Measurements from ENCODE around the gene TRNAU1AP. TPM values are rescaled to one million over a fixed set of nuclear protein-coding genes. Genes with fewer than 3 reads are reported as not detected.

TRNAU1AP gene
- total and polyA plus RNA-seq, 5 donors from 2014 or later, result 28.9 to 48.2 (median 34.3) TPM

GRCh38 chr1:28545246-28545628 is 7.6 kb upstream of the TRNAU1AP start:
- Mint-ChIP-seq H3K36me3 (no peaks in the 10 kb centered on the region), H3K27me3 (peaks cover 8% of the 10 kb centered on the region), H3K9me3 (no peaks in the 10 kb centered on the region), H3K27ac (no peak overlapping the region), H3K4me3 (no peak overlapping the region), H3K4me1 (no peaks in the 10 kb centered on the region)
- no peaks in the 10 kb centered on the region for H3K9me3 ChIP-seq (ENCODE audit: control insufficient read depth in 2 of 2, low read length in 2 of 2)
- H3K27ac ChIP-seq (ENCODE audit: insufficient read depth, low read length, poor library complexity, severe bottlenecking), result no peak overlapping the region
- H3K4me3 ChIP-seq (ENCODE audit: low read depth, low read length), result no peak overlapping the region
- ATAC-seq (ENCODE audit: low read depth in 2 of 2) (no peak), DNase-seq (no peak)
- H3K4me1 ChIP-seq (ENCODE audit: control insufficient read depth, insufficient read depth, low read length, poor library complexity, severe bottlenecking), result no peaks in the 10 kb centered on the region
- no peaks in the 10 kb centered on the region for H3K36me3 ChIP-seq (ENCODE audit: control insufficient read depth, insufficient read depth, low read length)
- H3K27me3 ChIP-seq (ENCODE audit: control insufficient read depth, insufficient read depth, low read length), result no peaks in the 10 kb centered on the region

GRCh38 chr1:28548318-28548717 is 4.6 kb upstream of the TRNAU1AP start:
- peaks cover 0 to 14% (median 7%) of the 10 kb centered on the region in 4 donors for H3K4me1 Mint-ChIP-seq
- Histone ChIP-seq H3K9me3 (ENCODE audit: control insufficient read depth in 2 of 2, low read length in 2 of 2) (no peaks in the 10 kb centered on the region), H3K36me3 (ENCODE audit: control insufficient read depth, insufficient read depth, low read length) (no peaks in the 10 kb centered on the region), H3K4me1 (ENCODE audit: control insufficient read depth, insufficient read depth, low read length, poor library complexity, severe bottlenecking) (peaks cover 3% of the 10 kb centered on the region), H3K27me3 (ENCODE audit: control insufficient read depth, insufficient read depth, low read length) (no peaks in the 10 kb centered on the region), H3K27ac (ENCODE audit: insufficient read depth, low read length, poor library complexity, severe bottlenecking) (no peak overlapping the region), H3K4me3 (ENCODE audit: low read depth, low read length) (no peak overlapping the region)
- no peaks in the 10 kb centered on the region for H3K36me3 Mint-ChIP-seq
- H3K4me3 Mint-ChIP-seq, result no peak overlapping the region
- DNase-seq (no peak), ATAC-seq (ENCODE audit: low read depth in 2 of 2) (no peak)
- H3K27ac Mint-ChIP-seq, result no peak overlapping the region
- peaks cover 8% of the 10 kb centered on the region for H3K27me3 Mint-ChIP-seq
- H3K9me3 Mint-ChIP-seq, result no peaks in the 10 kb centered on the region

- Mint-ChIP-seq H3K27me3 (peaks cover 5% of the 10 kb centered on the region), H3K36me3 (peaks cover 4% of the 10 kb centered on the region), H3K4me1 (peaks cover 4 to 34% (median 18%) of the 10 kb centered on the region in 4 donors), H3K27ac (peak overlapping the region in 2 of 3 donors; percentile 63 to 99), H3K4me3 (peak overlapping the region in 1 of 4 donors; percentile 56), H3K9me3 (no peaks in the 10 kb centered on the region)
- Histone ChIP-seq H3K4me1 (ENCODE audit: control insufficient read depth, insufficient read depth, low read length, poor library complexity, severe bottlenecking) (peaks cover 12% of the 10 kb centered on the region), H3K36me3 (ENCODE audit: control insufficient read depth, insufficient read depth, low read length) (peaks cover 6% of the 10 kb centered on the region), H3K27me3 (ENCODE audit: control insufficient read depth, insufficient read depth, low read length) (no peaks in the 10 kb centered on the region), H3K4me3 (ENCODE audit: low read depth, low read length) (no peak overlapping the region), H3K27ac (ENCODE audit: insufficient read depth, low read length, poor library complexity, severe bottlenecking) (no peak overlapping the region), H3K9me3 (ENCODE audit: control insufficient read depth in 2 of 2, low read length in 2 of 2) (no peaks in the 10 kb centered on the region)
- no peak for ATAC-seq (ENCODE audit: low read depth in 2 of 2)
- DNase-seq, result no peak
Observed at GRCh38 chr1:28551381-28551780, 1.5 kb upstream of the TRNAU1AP start.

GRCh38 chr1:28560886-28561285 is 8.0 kb downstream of the TRNAU1AP start:
- H3K27me3 Mint-ChIP-seq, result no peaks in the 10 kb centered on the region

GRCh38 chr1:28564310-28564709 is 11.4 kb downstream of the TRNAU1AP start:
- ATAC-seq (ENCODE audit: low read depth in 2 of 2), result no peak
- peaks cover 0 to 2% (median 0%) of the 10 kb centered on the region in 4 donors for H3K4me1 Mint-ChIP-seq
- H3K9me3 Mint-ChIP-seq, result peaks cover 0 to 1% (median 0%) of the 10 kb centered on the region in 7 donors
- H3K27ac ChIP-seq (ENCODE audit: insufficient read depth, low read length, poor library complexity, severe bottlenecking), result no peak overlapping the region
- H3K27me3 Mint-ChIP-seq, result no peaks in the 10 kb centered on the region
- peaks cover 30% of the 10 kb centered on the region for H3K36me3 Mint-ChIP-seq
- no peaks in the 10 kb centered on the region for H3K9me3 ChIP-seq (ENCODE audit: control insufficient read depth in 2 of 2, low read length in 2 of 2)
- no peak overlapping the region for H3K4me3 Mint-ChIP-seq
- no peak overlapping the region for H3K27ac Mint-ChIP-seq
- H3K4me3 ChIP-seq (ENCODE audit: low read depth, low read length), result no peak overlapping the region
- H3K27me3 ChIP-seq (ENCODE audit: control insufficient read depth, insufficient read depth, low read length), result no peaks in the 10 kb centered on the region
- no peaks in the 10 kb centered on the region for H3K4me1 ChIP-seq (ENCODE audit: control insufficient read depth, insufficient read depth, low read length, poor library complexity, severe bottlenecking)
- H3K36me3 ChIP-seq (ENCODE audit: control insufficient read depth, insufficient read depth, low read length), result peaks cover 76% of the 10 kb centered on the region
- no peak for DNase-seq

More at GRCh38 chr1:28560886-28561285, 8.0 kb downstream of the TRNAU1AP start:
- Mint-ChIP-seq H3K4me3 (no peak overlapping the region), H3K36me3 (peaks cover 16% of the 10 kb centered on the region), H3K9me3 (no peaks in the 10 kb centered on the region), H3K4me1 (peaks cover 0 to 2% (median 0%) of the 10 kb centered on the region in 4 donors), H3K27ac (no peak overlapping the region)
- DNase-seq, result no peak
- no peak for ATAC-seq (ENCODE audit: low read depth in 2 of 2)
- no peaks in the 10 kb centered on the region for H3K9me3 ChIP-seq (ENCODE audit: control insufficient read depth in 2 of 2, low read length in 2 of 2)
- no peaks in the 10 kb centered on the region for H3K27me3 ChIP-seq (ENCODE audit: control insufficient read depth, insufficient read depth, low read length)
- peaks cover 58% of the 10 kb centered on the region for H3K36me3 ChIP-seq (ENCODE audit: control insufficient read depth, insufficient read depth, low read length)
- H3K27ac ChIP-seq (ENCODE audit: insufficient read depth, low read length, poor library complexity, severe bottlenecking), result no peak overlapping the region
- no peak overlapping the region for H3K4me3 ChIP-seq (ENCODE audit: low read depth, low read length)
- no peaks in the 10 kb centered on the region for H3K4me1 ChIP-seq (ENCODE audit: control insufficient read depth, insufficient read depth, low read length, poor library complexity, severe bottlenecking)

- Histone ChIP-seq H3K4me3 (ENCODE audit: low read depth, low read length) (no peak overlapping the region), H3K27ac (ENCODE audit: insufficient read depth, low read length, poor library complexity, severe bottlenecking) (no peak overlapping the region), H3K36me3 (ENCODE audit: control insufficient read depth, insufficient read depth, low read length) (peaks cover 71% of the 10 kb centered on the region), H3K9me3 (ENCODE audit: control insufficient read depth in 2 of 2, low read length in 2 of 2) (no peaks in the 10 kb centered on the region), H3K4me1 (ENCODE audit: control insufficient read depth, insufficient read depth, low read length, poor library complexity, severe bottlenecking) (no peaks in the 10 kb centered on the region), H3K27me3 (ENCODE audit: control insufficient read depth, insufficient read depth, low read length) (no peaks in the 10 kb centered on the region)
- no peaks in the 10 kb centered on the region for H3K27me3 Mint-ChIP-seq
- H3K27ac Mint-ChIP-seq, result no peak overlapping the region
- ATAC-seq (ENCODE audit: low read depth in 2 of 2) (no peak), DNase-seq (no peak)
- no peak overlapping the region for H3K4me3 Mint-ChIP-seq
- H3K36me3 Mint-ChIP-seq, result peaks cover 30% of the 10 kb centered on the region
- H3K4me1 Mint-ChIP-seq, result peaks cover 0 to 2% (median 0%) of the 10 kb centered on the region in 4 donors
- H3K9me3 Mint-ChIP-seq, result peaks cover 0 to 1% (median 0%) of the 10 kb centered on the region in 7 donors
Observed at GRCh38 chr1:28565040-28565439, 12.2 kb downstream of the TRNAU1AP start.

GRCh38 chr1:28565726-28566125 is 12.8 kb downstream of the TRNAU1AP start:
- Mint-ChIP-seq H3K4me1 (peaks cover 0 to 2% (median 0%) of the 10 kb centered on the region in 4 donors), H3K36me3 (peaks cover 30% of the 10 kb centered on the region), H3K9me3 (peaks cover 0 to 1% (median 0%) of the 10 kb centered on the region in 7 donors), H3K4me3 (no peak overlapping the region), H3K27me3 (no peaks in the 10 kb centered on the region), H3K27ac (no peak overlapping the region)
- Histone ChIP-seq H3K27me3 (ENCODE audit: control insufficient read depth, insufficient read depth, low read length) (no peaks in the 10 kb centered on the region), H3K4me1 (ENCODE audit: control insufficient read depth, insufficient read depth, low read length, poor library complexity, severe bottlenecking) (no peaks in the 10 kb centered on the region), H3K36me3 (ENCODE audit: control insufficient read depth, insufficient read depth, low read length) (peaks cover 70% of the 10 kb centered on the region), H3K9me3 (ENCODE audit: control insufficient read depth in 2 of 2, low read length in 2 of 2) (no peaks in the 10 kb centered on the region), H3K4me3 (ENCODE audit: low read depth, low read length) (no peak overlapping the region), H3K27ac (ENCODE audit: insufficient read depth, low read length, poor library complexity, severe bottlenecking) (no peak overlapping the region)
- no peak for DNase-seq
- no peak for ATAC-seq (ENCODE audit: low read depth in 2 of 2)

- DNase-seq (no peak), ATAC-seq (ENCODE audit: low read depth in 2 of 2) (no peak)
- Histone ChIP-seq H3K36me3 (ENCODE audit: control insufficient read depth, insufficient read depth, low read length) (peaks cover 71% of the 10 kb centered on the region), H3K27ac (ENCODE audit: insufficient read depth, low read length, poor library complexity, severe bottlenecking) (no peak overlapping the region), H3K27me3 (ENCODE audit: control insufficient read depth, insufficient read depth, low read length) (no peaks in the 10 kb centered on the region), H3K9me3 (ENCODE audit: control insufficient read depth in 2 of 2, low read length in 2 of 2) (no peaks in the 10 kb centered on the region), H3K4me1 (ENCODE audit: control insufficient read depth, insufficient read depth, low read length, poor library complexity, severe bottlenecking) (no peaks in the 10 kb centered on the region), H3K4me3 (ENCODE audit: low read depth, low read length) (no peak overlapping the region)
- no peaks in the 10 kb centered on the region for H3K4me1 Mint-ChIP-seq
- H3K27ac Mint-ChIP-seq, result peak overlapping the region in 2 of 3 donors; percentile 8 to 53
- H3K36me3 Mint-ChIP-seq, result peaks cover 29% of the 10 kb centered on the region
- peaks cover 0 to 1% (median 0%) of the 10 kb centered on the region in 7 donors for H3K9me3 Mint-ChIP-seq
- H3K27me3 Mint-ChIP-seq, result no peaks in the 10 kb centered on the region
- no peak overlapping the region for H3K4me3 Mint-ChIP-seq
Observed at GRCh38 chr1:28566931-28567330, 14.0 kb downstream of the TRNAU1AP start.

Measured in CD4-positive, CD25-positive, alpha-beta regulatory T cell (primary cell).